Spinal cord (tissue), 10 donors: ENCODE data around the gene SRP68. TPM values are rescaled to one million over a fixed set of nuclear protein-coding genes. Genes with fewer than 3 reads are reported as not detected.
"Not testable (repeated sequence)": the region's sequence is repeated elsewhere in the genome, so short reads cannot be mapped to it uniquely, and the experiment has no call there.

Experiments used
- DNase-seq, 6 donors: peaks; one replicate each; pipeline versions ENCODE4 v3.0.0 to v3.0.0-alpha.2; 2013 to 2015; ENCODE audit warnings: low spot score in 6 of 6, low read depth in 4 of 6
- H3K27ac ChIP-seq: one replicate; pipeline ENCODE4 v1.5.1; 2013; ENCODE audit warnings: low read depth, low read length, control low read depth
- H3K27me3 ChIP-seq: one replicate; pipeline ENCODE4 v1.6.1; 2013; ENCODE audit warnings: low read length; ENCODE audit not compliant: control insufficient read depth, insufficient read depth
- H3K36me3 ChIP-seq: one replicate; pipeline ENCODE4 v1.6.1; 2013; ENCODE audit warnings: low read length; ENCODE audit not compliant: control insufficient read depth, insufficient read depth
- H3K4me1 ChIP-seq: one replicate; pipeline ENCODE4 v1.6.1; 2013; ENCODE audit warnings: low read length; ENCODE audit not compliant: control insufficient read depth, insufficient read depth
- H3K4me3 ChIP-seq: one replicate; pipeline ENCODE4 v1.5.1; 2013; ENCODE audit warnings: low read depth, low read length, control low read depth
- H3K9me3 ChIP-seq: one replicate; pipeline ENCODE4 v1.6.1; 2013; ENCODE audit warnings: low read length; ENCODE audit not compliant: control insufficient read depth, insufficient read depth
- WGBS: methylation state at CpG from one replicate; pipeline ENCODE4 v1.1.5; 2013; ENCODE audit warnings: missing lambda C conversion rate; ENCODE audit not compliant: insufficient coverage; 5-methylcytosine and 5-hydroxymethylcytosine counted together
- polyA plus RNA-seq, 2 donors: library from polyadenylated mRNA; unstranded; fragments of 120-200 nt; gene quantifications; one replicate each; pipeline ENCODE4 v1.2.1, GENCODE V29; 2013; ENCODE audit not compliant: insufficient read length in 2 of 2
- total RNA-seq, 2 donors: library from RNA; depleted of rRNA in 1 of 2; stranded (reverse); fragments of 120-200 nt in 1 of 2; fragments of >200 nt in 1 of 2; gene quantifications; one replicate each; pipeline versions ENCODE4 v1.2.3 to v1.2.4, GENCODE V29; 2013 to 2014
- donor health status: healthy.

Gene SRP68
- total and polyA plus RNA-seq, 4 donors: 31.4 to 63.7 (median 51.1) TPM

- Histone ChIP-seq H3K27me3 (peaks cover 65% of the 10 kb centered on the region), H3K4me1 (peaks cover 63% of the 10 kb centered on the region)
- WGBS: 81% methylated on average over 4 of the region's 5 CpGs
Observed at GRCh38 chr17:76078370-76078769, 6.1 kb upstream of the SRP68 start.

GRCh38 chr17:76077584-76078110 is 5.3 kb upstream of the SRP68 start:
- Histone ChIP-seq H3K27ac (no peak overlapping the region), H3K4me1 (peaks cover 60% of the 10 kb centered on the region)
- 29% methylated on average over 9 of the region's 12 CpGs for WGBS

More at GRCh38 chr17:76078370-76078769, 6.1 kb upstream of the SRP68 start:
- H3K9me3 ChIP-seq, H3K4me3 ChIP-seq, DNase-seq, H3K27ac ChIP-seq: not testable (repeated sequence)
- H3K36me3 ChIP-seq: peaks cover 22% of the 10 kb centered on the region

GRCh38 chr17:76076765-76077583 is 4.7 kb upstream of the SRP68 start:
- peaks cover 66% of the 10 kb centered on the region for H3K27me3 ChIP-seq
- H3K9me3 ChIP-seq: no peaks in the 10 kb centered on the region
- H3K4me3 ChIP-seq: no peak overlapping the region
- peak in 1 of 6 donors; percentile 54 for DNase-seq
- 3% methylated on average over 74 of the region's 82 CpGs for WGBS
- H3K4me1 ChIP-seq: peaks cover 57% of the 10 kb centered on the region
- no peak overlapping the region for H3K27ac ChIP-seq
- peaks cover 8% of the 10 kb centered on the region for H3K36me3 ChIP-seq

More at GRCh38 chr17:76077584-76078110, 5.3 kb upstream of the SRP68 start:
- Histone ChIP-seq H3K36me3 (peaks cover 15% of the 10 kb centered on the region), H3K9me3 (no peaks in the 10 kb centered on the region), H3K27me3 (peaks cover 66% of the 10 kb centered on the region), H3K4me3 (no peak overlapping the region)
- peak in 1 of 6 donors; percentile 55 for DNase-seq

- DNase-seq: no peak
- H3K36me3 ChIP-seq: peaks cover 1% of the 10 kb centered on the region
- H3K9me3 ChIP-seq: no peaks in the 10 kb centered on the region
- peaks cover 57% of the 10 kb centered on the region for H3K4me1 ChIP-seq
- H3K27me3 ChIP-seq: peaks cover 66% of the 10 kb centered on the region
- H3K4me3 ChIP-seq: no peak overlapping the region
- 3% methylated on average over 41 of the region's 41 CpGs for WGBS
- no peak overlapping the region for H3K27ac ChIP-seq
Observed at GRCh38 chr17:76076146-76076764, 3.9 kb upstream of the SRP68 start.

GRCh38 chr17:76075364-76076145 is 3.2 kb upstream of the SRP68 start:
- Histone ChIP-seq H3K27me3 (peaks cover 64% of the 10 kb centered on the region), H3K4me1 (peaks cover 54% of the 10 kb centered on the region), H3K27ac (no peak overlapping the region), H3K4me3 (no peak overlapping the region), H3K36me3 (no peaks in the 10 kb centered on the region), H3K9me3 (no peaks in the 10 kb centered on the region)
- 2% methylated on average over 35 of the region's 48 CpGs for WGBS
- DNase-seq: peak in 2 of 6 donors; percentile 42 to 45

- Histone ChIP-seq H3K36me3 (peaks cover 1% of the 10 kb centered on the region), H3K27me3 (peaks cover 62% of the 10 kb centered on the region), H3K4me3 (no peak within 1 kb of the TSS), H3K4me1 (peaks cover 46% of the 10 kb centered on the region), H3K9me3 (no peaks in the 10 kb centered on the region), H3K27ac (no peak within 1 kb of the TSS)
- 2% methylated on average over 92 of the region's 92 CpGs for WGBS
- no peak for DNase-seq
Observed at GRCh38 chr17:76074390-76075363, 2.4 kb upstream of the SRP68 start, which contains the start of gene GALR2. GALR2 (plus strand) TSS chr17:76074781; CDS start chr17:76074884, 103 bp downstream.

- no peak for DNase-seq
- peaks cover 28% of the 10 kb centered on the region for H3K4me1 ChIP-seq
- no peaks in the 10 kb centered on the region for H3K9me3 ChIP-seq
- H3K27ac ChIP-seq: no peak overlapping the region
- 11% methylated on average over 11 of the region's 15 CpGs for WGBS
- peaks cover 23% of the 10 kb centered on the region for H3K36me3 ChIP-seq
- peak overlapping the region; percentile 85 for H3K4me3 ChIP-seq
- peaks cover 33% of the 10 kb centered on the region for H3K27me3 ChIP-seq
Observed at GRCh38 chr17:76071531-76072147, 678 bp downstream of the SRP68 start.

GRCh38 chr17:76065775-76066174 is 6.5 kb downstream of the SRP68 start:
- H3K27me3 ChIP-seq: no peaks in the 10 kb centered on the region
- WGBS: 64% methylated on average over 4 of the region's 4 CpGs
- H3K4me3 ChIP-seq: no peak overlapping the region
- no peak for DNase-seq
- H3K36me3 ChIP-seq: peaks cover 69% of the 10 kb centered on the region
- H3K9me3 ChIP-seq: no peaks in the 10 kb centered on the region
- H3K4me1 ChIP-seq: no peaks in the 10 kb centered on the region
- no peak overlapping the region for H3K27ac ChIP-seq
